GM12801 (cell line): ENCODE measurements around the gene ALOX5.

Source experiments
- TF ChIP-seq, protein P1 (sequence below): IDR thresholded peaks from one replicate; pipeline ENCODE4 v1.5.1; 2011; ENCODE audit warnings: control low read depth; ENCODE audit not compliant: insufficient read length; ENCODE audit errors: extremely low read depth

ALOX5 gene

DNA sequence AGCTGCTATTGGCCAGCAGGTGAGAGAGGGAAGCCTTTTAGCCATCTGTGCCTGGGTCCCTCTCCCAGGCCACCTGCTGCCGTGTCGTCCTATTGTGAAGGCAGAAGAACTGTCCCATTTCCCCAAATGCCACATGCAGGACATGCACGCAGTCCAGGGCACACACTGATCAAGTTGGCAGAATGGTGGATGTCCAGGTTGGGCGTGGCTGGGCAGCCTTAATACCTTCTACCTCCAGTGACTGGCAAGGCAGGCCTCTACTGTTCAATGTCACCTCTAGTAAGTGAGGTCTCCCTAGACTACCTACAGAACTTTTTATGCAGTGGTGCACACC is 37.6 kb downstream of the ALOX5 start:
- TF ChIP-seq, protein P1, sequence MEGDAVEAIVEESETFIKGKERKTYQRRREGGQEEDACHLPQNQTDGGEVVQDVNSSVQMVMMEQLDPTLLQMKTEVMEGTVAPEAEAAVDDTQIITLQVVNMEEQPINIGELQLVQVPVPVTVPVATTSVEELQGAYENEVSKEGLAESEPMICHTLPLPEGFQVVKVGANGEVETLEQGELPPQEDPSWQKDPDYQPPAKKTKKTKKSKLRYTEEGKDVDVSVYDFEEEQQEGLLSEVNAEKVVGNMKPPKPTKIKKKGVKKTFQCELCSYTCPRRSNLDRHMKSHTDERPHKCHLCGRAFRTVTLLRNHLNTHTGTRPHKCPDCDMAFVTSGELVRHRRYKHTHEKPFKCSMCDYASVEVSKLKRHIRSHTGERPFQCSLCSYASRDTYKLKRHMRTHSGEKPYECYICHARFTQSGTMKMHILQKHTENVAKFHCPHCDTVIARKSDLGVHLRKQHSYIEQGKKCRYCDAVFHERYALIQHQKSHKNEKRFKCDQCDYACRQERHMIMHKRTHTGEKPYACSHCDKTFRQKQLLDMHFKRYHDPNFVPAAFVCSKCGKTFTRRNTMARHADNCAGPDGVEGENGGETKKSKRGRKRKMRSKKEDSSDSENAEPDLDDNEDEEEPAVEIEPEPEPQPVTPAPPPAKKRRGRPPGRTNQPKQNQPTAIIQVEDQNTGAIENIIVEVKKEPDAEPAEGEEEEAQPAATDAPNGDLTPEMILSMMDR, result no peak

DNA sequence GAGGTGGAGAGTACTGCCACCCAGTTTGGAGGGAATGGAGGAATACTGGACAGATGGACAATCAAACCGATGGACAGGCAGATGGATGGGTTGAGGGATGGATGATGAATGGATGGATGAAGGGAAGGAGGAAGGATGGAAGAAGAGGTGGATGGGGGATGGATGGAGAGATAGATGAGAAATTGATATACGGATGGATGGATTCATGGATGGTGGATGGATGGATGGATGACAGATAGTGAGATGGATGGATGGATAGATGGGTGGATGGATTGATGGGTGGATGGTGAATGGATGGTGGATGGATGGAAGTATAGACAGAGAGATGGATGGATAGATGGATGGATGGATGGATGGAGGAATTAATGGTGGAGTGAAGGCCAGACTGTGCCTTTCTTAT is 42.6 kb downstream of the ALOX5 start:
- TF ChIP-seq, protein P1, result no peak

DNA sequence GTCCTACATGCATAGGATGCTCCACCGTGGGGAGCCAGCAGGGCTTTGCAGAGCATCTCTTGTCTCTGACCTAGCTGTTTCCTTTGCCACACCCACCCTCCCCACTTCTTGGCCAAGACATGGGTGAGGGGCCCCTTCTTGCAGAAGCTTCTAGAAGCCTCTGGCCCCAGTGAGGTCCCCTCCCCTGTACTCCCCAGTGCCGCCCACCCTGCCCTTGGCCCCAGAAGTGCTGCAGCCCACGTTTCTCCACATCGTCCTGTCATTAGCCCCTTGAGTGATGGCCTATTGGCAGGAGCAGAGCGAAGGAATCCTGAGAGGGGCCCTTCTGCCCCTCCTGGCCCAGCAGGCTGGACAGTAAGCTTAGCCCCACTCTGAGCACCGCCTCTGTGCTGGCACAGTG is 43.7 kb downstream of the ALOX5 start:
- TF ChIP-seq, protein P1, result no peak

DNA sequence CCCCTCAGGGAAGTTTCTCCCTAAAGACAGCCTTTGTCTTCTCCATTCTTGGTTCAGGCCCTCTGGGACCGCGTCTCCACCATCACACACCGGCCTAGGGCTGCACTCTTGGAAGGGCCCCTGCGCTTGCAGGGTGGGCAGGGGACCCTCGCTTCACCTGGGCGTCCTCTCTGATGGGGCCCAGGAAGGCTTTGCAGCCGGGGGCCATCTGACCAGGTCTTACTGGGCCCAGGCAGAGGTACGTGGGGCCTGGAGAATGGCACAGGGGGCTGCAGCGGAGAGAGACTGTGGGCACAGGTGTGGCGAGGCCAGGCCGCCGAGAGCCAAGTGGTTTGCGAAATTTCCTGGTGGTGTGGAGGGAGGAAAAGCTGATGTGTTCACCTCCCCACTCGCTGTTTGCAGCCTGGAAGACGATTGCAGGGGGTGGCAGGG is 44.4 kb downstream of the ALOX5 start:
- TF ChIP-seq, protein P1, result no peak

DNA sequence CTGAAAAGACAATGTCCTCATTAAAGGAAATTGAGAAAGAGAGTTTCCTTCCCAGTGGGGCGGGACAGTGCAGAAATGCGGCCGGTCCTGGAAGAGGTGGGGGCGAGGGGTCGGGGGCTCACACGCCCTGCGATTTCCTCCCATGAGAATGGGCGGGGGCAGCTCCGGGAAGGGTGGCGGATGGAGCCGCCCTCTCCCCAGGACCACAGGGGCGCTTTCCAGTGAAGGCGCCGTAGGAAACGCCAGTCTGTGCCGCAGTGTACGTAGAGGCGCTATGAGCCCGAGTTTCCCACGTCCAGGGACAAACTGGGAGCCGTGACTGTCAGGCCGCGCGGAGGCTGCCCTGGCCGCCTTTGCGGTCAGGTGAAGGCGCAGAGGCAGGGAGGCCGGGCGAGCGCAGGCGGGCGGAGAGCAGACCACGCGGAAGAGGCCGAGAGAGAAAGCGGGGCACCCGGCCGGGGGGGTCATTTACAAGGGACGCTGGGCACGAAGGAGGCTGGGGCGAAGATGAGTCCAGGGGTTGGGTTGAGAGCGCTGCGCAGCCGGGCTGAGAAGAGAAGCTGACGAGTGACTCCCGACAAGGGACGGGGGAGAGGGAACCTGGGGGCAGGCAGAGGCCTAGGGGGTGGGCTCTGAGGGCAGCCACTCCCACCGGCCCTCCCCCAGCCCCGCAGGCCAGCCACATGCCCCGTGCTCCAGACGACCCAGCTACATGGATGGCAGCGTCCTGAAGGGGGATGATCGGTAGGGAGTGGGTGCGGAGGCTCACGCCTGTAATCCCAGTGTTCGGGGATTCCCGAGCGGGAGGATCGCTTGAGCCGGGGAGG is 45.0 kb downstream of the ALOX5 start:
- TF ChIP-seq, protein P1, result no peak

DNA sequence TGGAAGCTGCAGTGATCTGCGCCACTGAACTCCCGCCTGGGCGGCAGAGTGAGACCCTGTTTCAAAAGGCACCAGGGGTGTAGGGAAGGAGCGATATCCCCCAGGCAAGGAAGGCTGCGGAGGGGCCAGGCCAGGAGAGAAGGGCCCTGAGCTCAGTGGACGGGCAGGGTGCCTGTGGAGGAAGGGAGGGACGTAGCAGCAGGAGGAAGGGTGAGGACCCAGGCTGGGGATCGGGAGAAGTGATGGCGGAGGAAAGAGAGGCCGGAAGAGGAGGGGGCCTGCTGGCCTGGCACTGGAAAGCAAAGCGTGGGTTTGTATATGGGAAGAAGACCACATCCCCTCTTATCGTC is 45.6 kb downstream of the ALOX5 start:
- TF ChIP-seq, protein P1, result no peak

DNA sequence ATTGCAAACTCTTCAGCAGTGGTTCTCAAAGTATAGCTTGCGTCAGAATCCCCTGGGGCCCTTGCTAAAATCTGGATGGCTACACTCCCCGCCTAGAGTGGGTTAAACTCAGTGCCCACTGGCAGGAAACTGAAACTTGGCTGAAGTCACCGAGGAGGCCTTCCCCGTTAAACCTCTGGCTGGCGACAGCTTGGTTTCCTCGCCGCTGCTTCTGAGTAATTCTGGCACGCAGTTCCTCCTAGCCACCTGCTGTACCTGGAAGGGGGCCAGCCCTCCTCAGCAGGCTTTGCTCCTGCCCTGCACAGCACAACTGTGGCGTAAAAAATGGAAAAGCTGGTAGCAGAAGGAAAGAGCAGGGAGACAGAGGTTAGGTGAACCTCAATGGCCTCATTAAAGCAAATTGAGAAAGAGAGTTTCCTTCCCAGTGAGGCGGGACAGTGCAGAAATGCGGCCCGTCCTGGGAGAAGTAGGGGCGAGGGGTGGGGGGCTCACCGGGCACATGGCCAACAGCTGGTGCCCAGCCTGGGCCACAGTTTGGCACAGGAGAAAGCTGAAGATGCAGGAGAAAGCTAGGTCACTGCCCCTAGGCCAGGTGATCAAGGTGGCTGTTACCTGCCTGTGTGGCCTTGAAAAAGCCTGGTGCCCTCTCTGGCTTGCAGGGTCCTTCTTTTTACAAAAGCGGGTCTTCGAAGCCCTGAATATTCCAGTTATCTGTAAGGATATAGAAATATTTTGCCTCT is 46.6 kb downstream of the ALOX5 start:
- TF ChIP-seq, protein P1, result no peak
